Eye (tissue), 1 donor: ENCODE data around the gene SLC25A48.

Source experiments
- DNase-seq: peaks from one replicate; pipeline ENCODE4 v3.0.0-alpha.2; 2015

Gene SLC25A48

GRCh38 chr5:135859641-135860040 is 25.2 kb downstream of the SLC25A48 start:
- DNase-seq = no peak

- DNase-seq = no peak
Observed at GRCh38 chr5:135861641-135862040, 27.2 kb downstream of the SLC25A48 start.

- DNase-seq = no peak
Observed at GRCh38 chr5:135862086-135862485, 27.6 kb downstream of the SLC25A48 start.

- no peak for DNase-seq
Observed at GRCh38 chr5:135862744-135863143, 28.3 kb downstream of the SLC25A48 start.

GRCh38 chr5:135864503-135865435 is 30.3 kb downstream of the SLC25A48 start:
- DNase-seq = no peak

- DNase-seq = no peak
Observed at GRCh38 chr5:135866016-135866415, 31.6 kb downstream of the SLC25A48 start.

- DNase-seq = no peak
Observed at GRCh38 chr5:135867599-135867998, 33.1 kb downstream of the SLC25A48 start.

- DNase-seq = no peak
Observed at GRCh38 chr5:135868681-135869080, 34.2 kb downstream of the SLC25A48 start.

- DNase-seq = no peak
Observed at GRCh38 chr5:135869276-135869675, 34.8 kb downstream of the SLC25A48 start.

- no peak for DNase-seq
Observed at GRCh38 chr5:135869935-135870334, 35.5 kb downstream of the SLC25A48 start.

- no peak for DNase-seq
Observed at GRCh38 chr5:135871268-135871915, 36.9 kb downstream of the SLC25A48 start.

- no peak for DNase-seq
Observed at GRCh38 chr5:135873831-135874230, 39.4 kb downstream of the SLC25A48 start.

- DNase-seq = no peak
Observed at GRCh38 chr5:135874461-135874860, 40.0 kb downstream of the SLC25A48 start.

- DNase-seq = no peak
Observed at GRCh38 chr5:135875567-135875966, 41.1 kb downstream of the SLC25A48 start.

- no peak for DNase-seq
Observed at GRCh38 chr5:135876146-135876545, 41.7 kb downstream of the SLC25A48 start.

- peak; percentile 49 for DNase-seq
Observed at GRCh38 chr5:135877570-135878155, 43.2 kb downstream of the SLC25A48 start.

GRCh38 chr5:135878156-135878620 is 43.7 kb downstream of the SLC25A48 start:
- DNase-seq = peak; percentile 24

GRCh38 chr5:135879591-135879990 is 45.1 kb downstream of the SLC25A48 start:
- DNase-seq = no peak

- no peak for DNase-seq
Observed at GRCh38 chr5:135880278-135880677, 45.8 kb downstream of the SLC25A48 start.

GRCh38 chr5:135880801-135881200 is 46.3 kb downstream of the SLC25A48 start:
- DNase-seq = no peak

GRCh38 chr5:135881244-135881643 is 46.8 kb downstream of the SLC25A48 start:
- DNase-seq = no peak

- DNase-seq = no peak
Observed at GRCh38 chr5:135881819-135882218, 47.4 kb downstream of the SLC25A48 start.

GRCh38 chr5:135883026-135883425 is 48.6 kb downstream of the SLC25A48 start:
- no peak for DNase-seq

GRCh38 chr5:135883441-135883840 is 49.0 kb downstream of the SLC25A48 start:
- no peak for DNase-seq
